ENCODE measurements around the gene GLI2. TPM values are rescaled to one million over a fixed set of nuclear protein-coding genes. Genes with fewer than 3 reads are reported as not detected.

Gene GLI2
- total RNA-seq, 1 donor from 2014 or later: 4.1 TPM

DNA sequence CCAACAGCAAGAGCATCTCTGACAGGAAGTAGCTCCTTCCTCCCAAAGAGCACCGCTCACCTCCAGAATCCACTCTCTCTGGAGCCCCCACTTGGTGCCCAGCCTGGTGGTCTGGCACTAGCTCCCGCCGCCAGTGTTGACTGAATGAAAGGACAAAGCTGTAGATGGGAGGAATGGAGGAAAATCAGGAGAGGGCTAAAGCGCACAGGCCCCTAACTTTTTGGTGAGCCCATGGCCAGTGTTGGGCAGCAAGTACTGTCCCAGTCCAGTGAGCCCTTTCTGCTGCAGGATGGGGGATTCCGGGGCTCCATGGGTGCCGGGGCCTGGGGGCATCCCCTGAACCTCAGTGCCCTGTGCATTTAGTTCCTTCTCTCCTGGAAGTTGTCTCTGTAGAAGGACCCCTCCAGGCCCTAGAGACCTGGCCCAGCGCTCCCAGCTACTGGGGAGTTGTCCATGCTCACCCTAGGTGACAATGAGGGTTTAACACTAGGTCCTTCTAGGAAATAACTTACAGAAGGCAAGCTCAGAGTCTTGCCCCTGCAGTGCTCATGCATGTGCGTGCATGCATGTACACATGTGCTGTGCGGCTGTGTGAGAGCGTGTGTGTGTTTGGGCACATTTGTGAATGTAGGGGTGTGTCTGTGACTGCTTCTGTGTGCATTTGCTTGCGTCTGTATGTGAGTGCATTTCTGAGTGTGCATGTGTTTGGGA is 33.6 kb downstream of the GLI2 start:
- DNase-seq (ENCODE audit: low spot score): no peak

DNA sequence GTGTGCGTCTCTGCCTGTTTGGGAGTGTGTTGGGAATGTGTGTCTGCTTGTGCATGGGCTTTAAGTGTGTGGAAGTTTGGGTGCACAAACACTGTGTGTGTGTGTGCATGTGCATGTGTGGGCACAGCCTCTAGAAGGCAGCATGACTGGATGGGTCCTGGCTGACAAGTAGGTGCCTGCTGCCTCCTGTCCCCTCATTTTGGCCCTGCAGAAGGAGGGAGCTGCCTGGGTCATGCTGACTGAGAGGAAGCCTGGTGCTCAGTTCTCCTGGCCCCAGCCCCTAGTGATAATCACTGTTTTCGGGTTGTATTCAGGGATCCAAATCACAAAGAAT is 34.1 kb downstream of the GLI2 start:
- no peak for DNase-seq (ENCODE audit: low spot score)

GRCh38 chr2:120770176-120770575 is 34.5 kb downstream of the GLI2 start:
- DNase-seq (ENCODE audit: low spot score): no peak

- no peak for DNase-seq (ENCODE audit: low spot score)
Measured at GRCh38 chr2:120770641-120771040, 35.0 kb downstream of the GLI2 start.

DNA sequence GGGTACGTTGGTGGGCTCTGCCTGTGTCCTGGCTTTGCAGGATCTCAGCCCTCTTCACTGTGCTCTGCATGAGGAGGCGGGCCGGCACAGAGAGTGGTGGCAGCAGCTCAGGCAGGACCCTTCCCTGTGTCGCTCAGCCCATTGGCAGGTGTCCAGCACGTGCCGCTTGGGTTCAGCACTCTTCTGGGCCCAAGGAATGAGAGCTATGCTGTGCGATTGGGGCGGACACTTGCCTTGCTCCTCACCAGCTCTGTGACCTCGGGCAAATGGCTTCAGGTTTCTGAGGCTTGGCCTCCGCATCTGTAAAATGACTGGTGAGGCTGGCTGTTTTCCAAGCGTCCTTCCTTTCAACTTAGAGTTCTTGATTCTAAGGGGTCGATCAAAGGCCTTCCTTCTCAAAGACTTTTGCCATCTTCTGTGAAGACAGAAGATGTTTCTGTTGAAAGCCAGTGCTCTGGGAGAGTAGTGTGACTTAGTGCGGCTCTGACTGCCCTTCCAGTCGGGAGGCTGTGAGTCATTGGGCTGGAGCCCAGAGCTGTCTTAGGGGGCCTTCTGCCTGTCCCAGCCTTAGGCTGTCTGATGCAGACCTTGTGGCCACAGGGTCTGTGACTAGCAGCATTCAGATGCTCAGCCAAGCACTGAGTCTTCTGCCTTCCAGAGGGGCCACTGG is 35.6 kb downstream of the GLI2 start:
- DNase-seq (ENCODE audit: low spot score): no peak

DNA sequence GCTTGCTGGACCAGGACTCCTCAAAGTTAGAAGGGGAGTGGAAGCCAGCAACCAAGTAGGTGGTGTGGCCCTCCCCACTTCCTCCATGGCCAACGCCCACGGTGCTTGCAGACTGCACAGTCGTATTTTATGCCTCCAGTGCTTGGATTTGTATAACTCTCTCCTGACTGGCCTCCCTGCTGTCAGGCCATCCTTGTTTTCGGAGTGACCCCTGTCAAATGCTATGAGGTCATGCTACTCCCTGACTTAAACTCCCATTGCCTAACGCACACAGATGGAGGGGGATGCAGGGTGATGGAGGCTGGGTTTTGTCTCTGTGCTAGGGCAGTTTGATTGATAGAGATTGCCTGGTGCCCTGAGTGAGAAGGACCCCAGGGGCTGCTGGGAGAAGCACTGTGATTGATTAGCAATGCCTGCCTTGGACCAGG is 36.1 kb downstream of the GLI2 start:
- DNase-seq (ENCODE audit: low spot score): no peak

GRCh38 chr2:120772261-120772660 is 36.6 kb downstream of the GLI2 start:
- no peak for DNase-seq (ENCODE audit: low spot score)

DNA sequence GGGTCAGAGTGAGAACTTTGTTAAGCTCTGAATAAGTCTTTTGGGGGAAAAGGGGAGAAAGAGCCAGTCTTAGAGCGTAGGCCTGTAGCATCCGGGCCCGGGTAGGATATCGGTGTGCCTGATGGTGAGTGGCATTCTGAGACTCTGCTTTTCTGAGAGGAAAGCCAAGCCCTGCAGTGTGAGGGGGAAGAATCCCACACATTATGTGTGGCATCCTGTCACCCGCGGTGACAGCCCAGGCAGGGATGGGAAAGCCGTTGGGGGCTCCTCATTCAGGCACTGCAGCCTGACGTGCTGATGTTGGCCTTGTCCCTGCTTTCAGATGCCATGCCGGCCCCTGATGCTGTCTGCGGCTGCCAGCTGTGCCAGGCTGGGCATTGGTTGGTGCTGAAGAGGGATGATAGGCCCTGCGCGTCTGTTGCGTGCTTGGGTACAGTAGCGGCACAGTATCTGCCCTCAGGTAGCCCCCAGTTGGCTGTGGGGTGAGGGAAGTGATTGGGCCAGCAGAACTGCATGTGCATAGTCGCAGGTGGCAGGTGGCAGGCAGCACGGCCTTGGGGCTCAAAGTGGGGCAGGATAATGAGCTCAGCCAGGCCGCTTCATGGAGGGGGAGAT is 37.6 kb downstream of the GLI2 start:
- no peak for DNase-seq (ENCODE audit: low spot score)

DNA sequence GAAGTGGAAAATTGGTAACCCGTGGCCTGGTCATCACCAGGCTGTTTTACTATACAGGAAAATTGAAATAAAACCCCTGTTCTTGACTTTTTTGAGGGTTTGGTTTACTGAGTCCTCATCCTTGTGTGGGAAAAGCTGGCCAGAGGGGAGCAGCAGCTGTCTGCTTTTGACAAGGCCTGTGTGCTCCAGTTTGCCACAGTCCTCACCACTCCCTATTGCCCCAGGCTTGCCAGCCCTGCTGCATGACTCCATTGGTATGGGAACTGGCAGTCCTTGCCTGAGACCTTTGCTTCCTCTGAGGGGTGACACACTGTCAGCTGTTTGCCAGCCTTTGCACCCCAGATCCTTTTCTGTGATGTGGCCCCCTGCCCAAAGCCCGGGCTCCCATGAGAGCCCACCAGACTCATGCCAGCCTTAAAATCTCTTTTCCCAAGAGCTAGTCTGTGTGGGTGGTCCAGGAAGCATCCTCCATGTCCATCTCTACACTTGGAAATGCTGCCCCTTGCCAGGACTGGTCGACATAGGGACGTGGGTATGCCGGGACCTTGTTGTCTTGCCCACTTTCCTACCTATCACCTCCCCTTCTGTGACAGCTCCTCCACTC is 39.0 kb downstream of the GLI2 start:
- DNase-seq (ENCODE audit: low spot score): no peak

- DNase-seq (ENCODE audit: low spot score): no peak
Measured at GRCh38 chr2:120775194-120775593, 39.5 kb downstream of the GLI2 start.

GRCh38 chr2:120775801-120776589 is 40.3 kb downstream of the GLI2 start:
- DNase-seq (ENCODE audit: low spot score): no peak

DNA sequence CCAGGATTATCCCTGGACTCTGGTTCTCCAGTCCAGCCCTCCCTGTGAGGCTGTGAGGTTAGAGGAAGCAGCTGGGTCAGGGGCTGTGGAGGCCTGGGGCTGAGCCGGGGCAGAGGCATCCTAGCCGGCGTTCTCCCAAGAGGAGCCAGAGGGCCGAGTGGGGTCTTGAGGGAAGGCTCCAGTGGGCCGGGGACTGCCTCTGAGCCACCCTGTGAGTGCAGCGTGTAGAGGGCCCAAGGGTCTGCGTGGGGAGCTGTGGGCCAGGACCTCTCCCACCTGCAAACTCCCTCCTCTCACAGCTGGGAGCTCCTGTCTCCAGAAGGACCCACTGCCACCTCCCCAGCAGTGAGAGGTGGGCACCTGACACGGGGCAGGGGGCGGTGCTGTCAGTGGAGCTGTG is 41.0 kb downstream of the GLI2 start:
- DNase-seq (ENCODE audit: low spot score): no peak

DNA sequence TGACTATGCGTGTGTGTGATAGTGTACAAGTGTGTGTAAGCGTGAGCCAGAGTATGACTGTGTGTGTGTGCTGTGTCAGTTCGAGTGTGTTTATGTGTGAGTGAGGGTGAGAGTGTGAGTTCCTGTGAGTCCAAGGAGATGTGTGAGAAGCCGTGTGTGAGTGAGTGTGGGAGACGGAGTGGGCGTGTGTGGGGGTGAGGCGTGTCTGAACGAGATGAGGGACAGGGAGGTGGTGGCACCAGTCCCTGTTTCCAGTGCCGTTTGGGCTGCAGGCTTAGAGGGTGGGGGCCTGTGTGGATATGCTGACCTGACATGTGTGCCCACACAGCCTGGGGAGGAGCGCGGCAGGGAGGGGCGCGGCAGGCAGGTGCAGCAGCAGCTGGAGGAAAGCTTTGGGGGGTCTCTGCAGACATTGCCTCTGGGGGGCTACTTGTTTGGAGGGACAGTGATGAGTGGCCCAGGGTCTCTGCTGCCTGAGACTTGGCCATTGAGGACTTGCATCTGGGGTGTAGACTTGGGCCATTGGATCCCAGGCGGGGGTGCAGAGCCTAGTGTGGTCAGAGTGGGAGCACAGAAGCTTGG is 41.6 kb downstream of the GLI2 start:
- DNase-seq (ENCODE audit: low spot score): no peak

- no peak for DNase-seq (ENCODE audit: low spot score)
Measured at GRCh38 chr2:120777787-120778186, 42.1 kb downstream of the GLI2 start.

DNA sequence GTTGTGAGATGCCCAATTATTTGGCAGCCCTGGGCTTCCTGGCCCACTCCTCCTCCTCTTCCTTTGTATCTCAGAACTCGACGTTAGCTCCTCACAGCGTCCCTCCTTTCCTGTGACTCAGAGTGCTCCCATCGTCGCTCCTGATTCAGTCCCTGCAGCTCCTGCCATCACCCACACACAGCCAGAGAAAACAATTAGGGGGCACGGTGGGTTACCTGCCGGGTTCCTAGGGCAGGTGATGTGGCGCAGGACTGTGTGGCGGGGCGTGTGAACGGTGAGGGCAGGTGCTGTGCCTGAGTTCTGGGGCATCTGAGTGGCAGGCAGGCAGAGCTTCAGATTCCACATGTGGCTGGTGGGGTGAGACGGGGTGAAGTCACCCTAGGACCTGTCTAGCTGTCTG is 42.6 kb downstream of the GLI2 start:
- DNase-seq (ENCODE audit: low spot score): no peak

DNA sequence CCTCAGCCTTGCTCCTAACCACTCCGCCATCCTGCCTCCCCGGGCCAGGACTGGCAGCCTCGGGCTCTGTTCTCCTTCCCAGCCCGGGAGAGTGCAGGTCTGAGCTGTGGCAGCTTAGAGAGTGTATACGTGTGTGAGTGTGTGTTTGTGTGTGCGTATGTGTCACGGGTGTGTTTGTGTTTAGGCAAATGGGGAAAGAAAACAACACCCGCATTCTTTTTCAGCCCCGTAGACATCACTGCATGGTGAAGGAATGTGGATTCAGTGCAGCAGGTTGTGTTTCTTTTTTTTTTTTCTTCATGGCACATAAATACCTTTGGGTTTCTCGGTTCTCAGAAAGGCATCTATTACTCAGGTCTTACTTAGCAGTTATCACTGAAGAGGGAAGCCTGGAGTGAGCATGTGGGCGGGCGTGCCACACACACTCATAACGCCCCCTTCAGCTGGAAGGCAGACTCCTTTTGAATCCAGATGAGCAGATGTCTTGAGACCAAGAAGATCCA is 44.2 kb downstream of the GLI2 start:
- no peak for DNase-seq (ENCODE audit: low spot score)

GRCh38 chr2:120780402-120780801 is 44.7 kb downstream of the GLI2 start:
- no peak for DNase-seq (ENCODE audit: low spot score)

DNA sequence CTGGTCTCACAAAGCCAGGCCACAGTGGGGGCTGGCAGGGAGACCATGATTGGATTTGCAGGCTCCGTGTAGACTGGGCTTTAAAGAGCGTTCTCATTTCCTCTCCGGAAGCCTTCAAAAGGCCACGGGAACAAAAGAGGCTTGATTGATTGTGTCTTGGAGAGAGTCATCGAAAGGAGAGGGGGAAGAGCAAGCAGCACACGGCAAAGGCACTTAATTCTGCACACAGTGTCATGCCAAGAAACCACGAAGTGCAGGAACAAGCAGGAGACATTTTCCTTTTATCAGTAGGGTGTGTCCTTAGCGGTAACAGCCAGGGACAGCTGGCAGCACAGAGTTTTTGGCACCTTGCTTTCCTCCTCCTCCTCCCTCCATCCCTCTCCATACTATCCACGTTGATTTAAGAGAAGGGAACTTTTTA is 47.7 kb downstream of the GLI2 start:
- no peak for DNase-seq (ENCODE audit: low spot score)

GRCh38 chr2:120783969-120784372 is 48.3 kb downstream of the GLI2 start:
- no peak for DNase-seq (ENCODE audit: low spot score)
